HG03066 (cell line): Measurements from ENCODE around the gene ABCC4.

ENCODE experiments used
- ATAC-seq: cut with Tn5 transposase; IDR thresholded peaks from one replicate; pipeline ENCODE4 v1.9.1; 2021; ENCODE audit warnings: low read depth; ENCODE audit not compliant: unreplicated experiment

ABCC4 gene

GRCh38 chr13:95128045-95128643, 173.1 kb downstream of the ABCC4 start:
- ATAC-seq, result no peak

- no peak for ATAC-seq
These were observed 176.3 kb downstream of the ABCC4 start for GRCh38 chr13:95124959-95125358.

GRCh38 chr13:95123726-95124125, 177.5 kb downstream of the ABCC4 start:
- no peak for ATAC-seq

- ATAC-seq, result no peak
These were observed 179.2 kb downstream of the ABCC4 start for GRCh38 chr13:95122063-95122462.

- ATAC-seq, result no peak
These were observed 179.7 kb downstream of the ABCC4 start for GRCh38 chr13:95121516-95121915.

- ATAC-seq, result no peak
These were observed 180.6 kb downstream of the ABCC4 start for GRCh38 chr13:95120650-95121049.

GRCh38 chr13:95118541-95119324, 182.5 kb downstream of the ABCC4 start:
- ATAC-seq, result no peak

GRCh38 chr13:95117092-95117491, 184.2 kb downstream of the ABCC4 start:
- no peak for ATAC-seq

GRCh38 chr13:95115525-95115924, 185.7 kb downstream of the ABCC4 start:
- no peak for ATAC-seq

GRCh38 chr13:95113601-95114000, 187.7 kb downstream of the ABCC4 start:
- no peak for ATAC-seq

- ATAC-seq, result no peak
These were observed 188.4 kb downstream of the ABCC4 start for GRCh38 chr13:95112883-95113282.

GRCh38 chr13:95111608-95112007, 189.6 kb downstream of the ABCC4 start:
- ATAC-seq, result no peak

GRCh38 chr13:95106562-95106961, 194.7 kb downstream of the ABCC4 start:
- ATAC-seq, result no peak

- ATAC-seq, result no peak
These were observed 200.5 kb downstream of the ABCC4 start for GRCh38 chr13:95100525-95101433.

GRCh38 chr13:95099541-95099940, 201.7 kb downstream of the ABCC4 start:
- no peak for ATAC-seq

- no peak for ATAC-seq
These were observed 202.3 kb downstream of the ABCC4 start for GRCh38 chr13:95098916-95099315.

GRCh38 chr13:95091755-95092154, 209.5 kb downstream of the ABCC4 start:
- ATAC-seq, result no peak

- no peak for ATAC-seq
These were observed 213.4 kb downstream of the ABCC4 start for GRCh38 chr13:95087746-95088305.

GRCh38 chr13:95086761-95087160, 214.5 kb downstream of the ABCC4 start:
- no peak for ATAC-seq

- no peak for ATAC-seq
These were observed 217.5 kb downstream of the ABCC4 start for GRCh38 chr13:95083758-95084157.

- ATAC-seq, result no peak
These were observed 218.2 kb downstream of the ABCC4 start for GRCh38 chr13:95083066-95083465.
